Stimulated activated CD4-positive, alpha-beta T cell treated with anti-CD3 and anti-CD28 coated beads, Interleukin-12 subunit alpha, Interleukin-12 subunit beta, amount 100 ng/mL, for 48 hours (primary cell): Measurements from ENCODE around the gene KCNJ3.

Experiments used
- DNase-seq, 3 donors: peaks; one replicate each; pipeline ENCODE4 v3.0.0-alpha.2; 2020; ENCODE audit warnings: low read depth in 2 of 3, low spot score in 1 of 3

The KCNJ3 gene, protein sequence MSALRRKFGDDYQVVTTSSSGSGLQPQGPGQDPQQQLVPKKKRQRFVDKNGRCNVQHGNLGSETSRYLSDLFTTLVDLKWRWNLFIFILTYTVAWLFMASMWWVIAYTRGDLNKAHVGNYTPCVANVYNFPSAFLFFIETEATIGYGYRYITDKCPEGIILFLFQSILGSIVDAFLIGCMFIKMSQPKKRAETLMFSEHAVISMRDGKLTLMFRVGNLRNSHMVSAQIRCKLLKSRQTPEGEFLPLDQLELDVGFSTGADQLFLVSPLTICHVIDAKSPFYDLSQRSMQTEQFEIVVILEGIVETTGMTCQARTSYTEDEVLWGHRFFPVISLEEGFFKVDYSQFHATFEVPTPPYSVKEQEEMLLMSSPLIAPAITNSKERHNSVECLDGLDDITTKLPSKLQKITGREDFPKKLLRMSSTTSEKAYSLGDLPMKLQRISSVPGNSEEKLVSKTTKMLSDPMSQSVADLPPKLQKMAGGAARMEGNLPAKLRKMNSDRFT

DNA sequence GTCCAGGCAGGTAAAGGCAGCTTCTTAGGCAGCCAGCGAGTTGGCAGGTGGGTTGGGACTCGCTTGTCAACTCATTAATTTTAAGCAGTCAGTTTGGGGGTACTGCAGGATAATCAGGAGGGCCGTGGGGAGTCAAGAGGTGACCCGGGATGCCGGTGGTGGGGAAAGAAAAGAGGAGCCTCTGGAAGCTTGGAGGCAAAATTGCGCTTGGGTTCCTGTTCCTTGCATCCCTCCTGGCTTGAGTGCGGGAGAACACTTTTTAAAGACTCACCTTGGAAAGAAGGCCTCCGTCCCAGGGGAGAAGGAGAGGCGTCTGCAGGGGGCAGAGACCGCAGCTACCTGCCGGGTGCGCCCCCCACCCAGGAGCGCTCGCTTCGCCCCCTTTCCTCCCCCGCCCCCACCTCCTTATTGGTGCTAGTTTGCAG lies at the start of gene KCNJ3:
TSS of gene KCNJ3 (plus strand) at position 400 of the 425 bp plus-strand sequence. CDS start 81 bp downstream, outside the sequence.
- DNase-seq: no peak

DNA sequence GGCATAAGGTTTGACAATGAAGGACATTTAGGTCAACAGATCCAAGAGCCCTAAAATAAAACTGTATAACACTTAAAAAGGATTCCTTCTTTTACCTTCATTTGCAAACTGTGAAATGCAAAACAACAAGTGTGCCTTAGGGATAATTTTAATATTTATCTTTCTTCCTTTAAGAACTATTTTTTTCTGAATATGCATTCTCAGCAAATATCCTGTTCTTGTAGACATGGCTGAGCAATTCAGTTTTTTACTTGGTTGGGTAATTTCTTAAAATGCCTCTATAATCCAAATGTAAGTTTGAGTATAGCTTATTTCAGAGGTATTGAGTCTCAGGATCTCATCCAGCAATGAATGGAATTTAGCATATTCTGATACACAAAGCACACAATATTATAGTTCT lies 43.0 kb upstream of the KCNJ3 start:
- no peak for DNase-seq

GRCh38 chr2:154658854-154659253 lies 39.6 kb upstream of the KCNJ3 start:
- DNase-seq: no peak

- DNase-seq: no peak
Observed at GRCh38 chr2:154664248-154664647, 34.2 kb upstream of the KCNJ3 start.

- DNase-seq: no peak
Observed at GRCh38 chr2:154670083-154670482, 28.4 kb upstream of the KCNJ3 start.

DNA sequence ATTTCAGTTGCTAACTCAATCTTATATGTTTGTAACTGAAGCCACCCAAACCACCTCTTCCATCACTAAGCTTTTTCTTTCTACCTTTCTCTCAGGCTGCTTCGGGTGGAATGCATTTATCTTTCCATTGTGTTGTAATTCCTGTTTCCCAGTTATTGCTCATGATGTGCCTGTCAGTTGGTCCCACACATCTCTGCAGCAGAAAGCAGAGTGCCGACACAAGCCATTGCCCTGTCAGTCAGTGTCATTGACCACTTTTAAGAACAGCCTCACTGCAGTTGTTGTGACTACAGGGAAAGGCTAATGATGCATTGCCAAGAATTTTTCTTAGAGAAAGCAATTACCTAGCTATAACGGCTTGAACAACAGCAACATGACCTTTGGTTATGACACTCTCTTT lies 24.8 kb upstream of the KCNJ3 start:
- DNase-seq: no peak

DNA sequence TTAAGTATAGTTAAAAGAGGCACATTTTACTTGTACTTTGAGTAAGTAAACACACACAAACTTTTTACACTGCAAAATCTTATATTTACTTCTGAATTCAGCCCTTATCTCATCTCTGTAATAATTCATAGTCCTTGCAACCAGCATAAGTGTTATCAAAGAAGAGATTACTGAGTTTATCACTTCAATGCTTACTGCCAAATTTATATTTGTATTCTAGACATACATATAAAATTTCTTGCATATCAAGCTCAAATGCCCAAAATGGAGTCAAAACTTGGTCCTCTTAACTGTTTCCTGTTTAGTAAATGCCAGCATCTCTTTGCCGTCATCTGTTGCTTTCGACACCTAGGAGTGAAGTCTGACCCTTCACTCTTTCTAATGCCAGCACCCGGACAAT lies 21.1 kb upstream of the KCNJ3 start:
- no peak for DNase-seq

GRCh38 chr2:154681741-154682140 lies 16.8 kb upstream of the KCNJ3 start:
- DNase-seq: no peak

GRCh38 chr2:154686162-154686561 lies 12.3 kb upstream of the KCNJ3 start:
- no peak for DNase-seq

- DNase-seq: no peak
Observed at GRCh38 chr2:154688373-154688772, 10.1 kb upstream of the KCNJ3 start.

DNA sequence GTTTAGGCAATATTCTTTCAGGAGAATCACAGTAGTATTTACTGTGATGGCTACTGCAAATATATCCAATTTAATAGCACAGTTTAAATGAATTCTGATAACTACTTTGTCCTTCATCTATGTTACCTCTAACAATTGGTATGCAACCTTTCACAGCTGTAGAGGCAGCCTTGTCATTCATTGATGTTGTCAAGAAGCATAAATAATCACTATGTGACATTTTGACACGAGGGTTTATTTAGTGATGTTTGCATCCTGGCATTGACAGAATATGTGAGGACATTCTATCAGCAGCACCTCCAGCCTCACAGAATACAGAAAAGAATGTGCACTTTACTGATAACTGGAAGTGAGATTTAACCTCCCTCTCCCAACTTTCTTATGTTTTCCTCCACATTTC lies 9.3 kb upstream of the KCNJ3 start:
- DNase-seq: no peak

DNA sequence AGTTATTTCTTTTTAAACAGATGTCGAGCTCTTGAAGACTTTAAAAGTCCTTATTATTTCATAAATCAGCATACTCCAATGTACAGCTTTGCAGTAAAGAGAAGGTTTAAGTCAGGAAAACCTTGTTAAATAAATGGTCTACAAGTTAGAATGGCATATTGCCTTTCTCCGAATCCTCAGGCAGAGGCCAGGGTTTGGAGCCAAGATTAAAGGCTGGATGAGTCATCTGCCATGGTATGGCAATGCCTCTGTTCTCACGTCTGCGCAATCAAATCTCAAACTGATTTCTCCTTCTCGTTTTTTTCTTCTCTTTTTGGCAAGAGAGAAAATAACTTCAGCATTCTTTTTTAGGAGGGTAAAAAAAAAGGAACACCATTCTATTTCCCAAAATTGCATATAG lies 5.6 kb upstream of the KCNJ3 start:
- no peak for DNase-seq

DNA sequence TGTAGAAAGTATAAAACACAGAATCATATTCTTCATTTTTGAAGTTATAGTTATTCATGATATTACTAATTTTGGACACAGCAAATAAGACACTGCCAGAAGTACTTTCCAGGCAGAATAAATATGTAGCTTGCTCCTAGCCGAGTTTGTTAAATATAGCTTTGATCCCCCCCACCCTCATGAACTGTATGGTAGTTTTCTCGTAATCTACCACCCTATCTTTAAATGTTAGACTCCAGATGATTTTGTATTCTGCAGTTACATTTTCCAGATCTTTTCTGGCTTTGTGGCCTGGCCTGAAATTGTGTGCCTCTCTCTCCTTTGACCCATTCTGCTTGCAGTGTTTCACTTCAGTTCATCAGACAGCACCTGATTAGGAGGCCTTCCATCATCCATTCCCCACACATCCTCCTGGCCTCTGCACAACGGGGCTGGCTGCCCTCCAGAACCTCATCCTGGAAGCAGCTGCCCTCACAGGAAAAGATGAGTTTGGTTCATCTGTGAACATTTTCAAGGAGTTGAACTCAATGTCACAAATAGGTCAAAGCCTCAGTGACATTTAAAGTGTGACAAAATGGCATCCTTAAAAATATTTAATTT lies 4.7 kb upstream of the KCNJ3 start:
- no peak for DNase-seq

- DNase-seq: no peak
Observed at GRCh38 chr2:154694881-154695280, 3.6 kb upstream of the KCNJ3 start.

- no peak for DNase-seq
Observed at GRCh38 chr2:154696369-154696768, 2.1 kb upstream of the KCNJ3 start.

- DNase-seq: no peak
Observed at GRCh38 chr2:154696810-154697417, 1.6 kb upstream of the KCNJ3 start.

DNA sequence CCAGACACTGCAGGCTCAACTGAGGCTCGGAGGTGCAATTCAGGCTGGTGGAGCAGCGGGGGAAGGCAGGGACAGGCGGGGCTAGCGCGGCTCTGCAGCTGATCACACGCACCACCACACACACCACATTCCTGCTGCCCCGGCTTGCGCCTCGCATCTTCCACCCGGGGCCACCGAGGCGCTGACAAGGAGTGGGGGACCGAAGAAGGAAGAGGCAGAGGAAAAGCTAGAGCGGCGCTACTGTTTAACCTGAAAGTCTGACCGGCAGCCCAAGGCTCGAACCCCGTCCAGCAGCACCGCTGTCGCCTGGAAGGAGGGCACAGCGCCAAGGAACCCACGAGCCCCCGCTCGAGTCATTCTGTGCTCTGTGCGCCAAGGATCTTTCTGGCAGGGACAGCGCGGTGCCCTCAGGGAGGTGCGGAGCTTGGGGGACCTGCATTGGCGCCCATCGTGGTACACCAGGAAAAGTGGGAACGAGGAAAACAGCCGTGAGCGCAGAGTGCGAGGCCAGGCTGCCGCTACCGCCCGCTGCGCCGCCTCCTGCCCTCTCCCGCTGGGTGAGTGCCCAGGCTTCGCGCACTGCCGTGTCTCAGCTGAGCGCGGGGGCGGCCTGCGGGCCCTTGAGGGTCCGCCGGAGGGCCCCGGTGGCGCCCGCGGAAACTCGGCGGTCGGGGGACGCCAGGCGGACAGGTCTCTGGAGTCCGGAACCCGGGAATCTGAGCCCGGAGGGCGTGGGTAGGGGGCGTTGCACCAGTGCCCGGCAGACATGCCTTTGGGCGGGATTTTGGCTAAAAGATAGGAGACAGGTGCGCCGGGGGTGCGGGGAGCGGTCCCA lies 860 bp upstream of the KCNJ3 start:
- no peak for DNase-seq

- DNase-seq: no peak
Observed at GRCh38 chr2:154698721-154699574, 453 bp downstream of the KCNJ3 start.

DNA sequence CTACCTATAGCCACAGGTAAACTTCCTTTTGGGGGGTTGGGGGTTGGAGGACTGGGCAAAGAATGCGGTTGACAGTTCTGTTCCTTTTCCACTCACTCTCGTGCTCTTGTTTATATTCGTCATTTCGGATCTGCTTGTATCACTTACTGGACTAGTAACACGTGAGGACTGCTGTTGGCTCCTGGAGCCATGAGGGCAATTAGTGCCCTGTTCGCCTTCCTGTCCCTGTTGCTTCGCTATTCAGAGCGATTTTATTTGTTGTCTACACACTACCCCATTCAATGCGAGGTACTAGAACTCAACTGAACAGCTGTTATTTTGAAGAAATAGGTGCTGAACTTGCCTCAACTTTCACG lies 1.1 kb downstream of the KCNJ3 start:
- DNase-seq: no peak

- no peak for DNase-seq
Observed at GRCh38 chr2:154700136-154700535, 1.6 kb downstream of the KCNJ3 start.
